HG03175 (cell line): Measurements from ENCODE around the gene RAB40C.
"Not testable (repeated sequence)": the region's sequence is repeated elsewhere in the genome, so short reads cannot be mapped to it uniquely, and the experiment has no call there.

Source experiments
- ATAC-seq: cut with Tn5 transposase; IDR thresholded peaks from one replicate; pipeline ENCODE4 v1.9.1; 2021; ENCODE audit warnings: mild to moderate bottlenecking, moderate library complexity; ENCODE audit not compliant: unreplicated experiment

Gene RAB40C

GRCh38 chr16:586645-587590 lies 2.9 kb upstream of the RAB40C start:
- ATAC-seq = no peak

GRCh38 chr16:588639-588888 lies 1.3 kb upstream of the RAB40C start:
- peak; percentile 7 for ATAC-seq

GRCh38 chr16:588889-589657 lies 793 bp upstream of the RAB40C start:
- peak; percentile 75 for ATAC-seq

DNA sequence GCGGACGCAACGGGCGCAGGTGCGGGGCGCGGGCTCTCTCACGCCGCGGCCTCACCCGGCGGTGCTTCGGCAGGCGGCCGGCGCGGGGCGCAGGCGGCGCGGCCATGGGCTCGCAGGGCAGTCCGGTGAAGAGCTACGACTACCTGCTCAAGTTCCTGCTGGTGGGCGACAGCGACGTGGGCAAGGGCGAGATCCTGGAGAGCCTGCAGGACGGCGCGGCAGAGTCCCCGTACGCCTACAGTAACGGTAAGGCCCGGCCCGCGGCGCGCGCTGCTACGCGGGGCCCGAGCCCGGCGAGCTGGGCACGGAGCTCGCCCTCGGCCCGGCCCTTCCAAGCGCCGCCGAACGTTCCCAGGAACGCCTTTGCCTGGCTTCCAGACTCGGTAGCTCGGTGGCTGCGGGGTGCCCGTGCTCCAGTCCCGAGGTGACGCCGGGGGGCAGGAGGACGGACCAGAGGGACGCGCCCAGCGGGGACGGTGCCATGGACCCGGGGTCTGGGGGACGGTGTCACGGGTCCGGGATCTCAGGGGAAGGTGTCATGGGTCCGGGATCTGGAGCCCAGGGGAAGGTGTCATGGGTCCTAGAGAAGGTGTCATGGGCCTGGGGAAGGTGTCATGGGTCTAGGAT lies 435 bp downstream of the RAB40C start:
- no peak for ATAC-seq

DNA sequence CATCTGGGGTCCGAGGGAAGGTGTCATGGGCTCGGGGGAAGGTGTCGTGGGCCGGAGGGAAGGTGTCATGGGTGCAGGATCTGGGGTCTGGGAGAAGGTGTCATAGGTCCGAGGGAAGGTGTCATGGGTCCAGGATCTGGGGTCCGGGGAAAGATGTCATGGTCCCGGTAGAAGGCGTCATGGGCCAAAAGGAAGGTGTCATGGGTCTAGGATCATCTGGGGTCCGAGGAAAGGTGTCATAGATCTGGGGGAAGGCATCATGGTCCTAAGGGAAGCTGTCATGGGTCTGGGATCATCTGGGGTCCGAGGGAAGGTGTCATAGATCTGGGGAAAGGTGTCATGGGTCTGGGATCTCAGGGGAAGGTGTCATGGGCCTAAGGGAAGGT lies 942 bp downstream of the RAB40C start:
- ATAC-seq = no peak

GRCh38 chr16:591231-591630 lies 1.4 kb downstream of the RAB40C start:
- no peak for ATAC-seq

DNA sequence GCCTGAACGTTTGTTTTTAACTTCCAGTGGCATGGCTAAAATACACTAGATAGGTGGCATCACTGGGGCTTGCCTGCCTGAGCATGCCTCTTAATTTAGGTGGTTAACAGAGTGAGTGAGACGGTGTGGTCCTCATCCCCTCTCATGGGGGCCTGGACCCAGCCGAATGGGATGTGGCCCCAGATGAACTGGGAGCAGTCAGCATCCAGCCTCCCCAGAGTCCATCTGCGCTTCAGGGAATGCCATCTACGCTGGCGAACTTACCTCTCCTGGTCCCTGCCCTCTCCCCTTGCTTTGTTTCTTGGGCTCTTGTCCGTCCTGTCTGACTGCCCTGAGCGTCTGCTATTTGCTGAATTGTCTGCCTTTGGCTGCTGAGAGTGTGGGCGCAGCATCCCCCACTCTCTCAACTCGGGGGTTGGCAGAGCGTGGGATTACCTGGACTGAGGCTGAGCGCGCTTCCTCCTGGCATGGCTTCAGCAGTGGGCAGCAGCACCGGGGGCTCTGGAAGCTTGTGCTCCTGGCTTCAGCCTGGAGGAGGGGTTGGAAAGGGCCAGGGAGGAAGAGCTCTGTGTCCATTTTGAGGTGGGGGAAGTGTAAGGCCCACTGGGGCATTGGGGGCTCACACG lies 2.1 kb downstream of the RAB40C start:
- ATAC-seq = no peak

DNA sequence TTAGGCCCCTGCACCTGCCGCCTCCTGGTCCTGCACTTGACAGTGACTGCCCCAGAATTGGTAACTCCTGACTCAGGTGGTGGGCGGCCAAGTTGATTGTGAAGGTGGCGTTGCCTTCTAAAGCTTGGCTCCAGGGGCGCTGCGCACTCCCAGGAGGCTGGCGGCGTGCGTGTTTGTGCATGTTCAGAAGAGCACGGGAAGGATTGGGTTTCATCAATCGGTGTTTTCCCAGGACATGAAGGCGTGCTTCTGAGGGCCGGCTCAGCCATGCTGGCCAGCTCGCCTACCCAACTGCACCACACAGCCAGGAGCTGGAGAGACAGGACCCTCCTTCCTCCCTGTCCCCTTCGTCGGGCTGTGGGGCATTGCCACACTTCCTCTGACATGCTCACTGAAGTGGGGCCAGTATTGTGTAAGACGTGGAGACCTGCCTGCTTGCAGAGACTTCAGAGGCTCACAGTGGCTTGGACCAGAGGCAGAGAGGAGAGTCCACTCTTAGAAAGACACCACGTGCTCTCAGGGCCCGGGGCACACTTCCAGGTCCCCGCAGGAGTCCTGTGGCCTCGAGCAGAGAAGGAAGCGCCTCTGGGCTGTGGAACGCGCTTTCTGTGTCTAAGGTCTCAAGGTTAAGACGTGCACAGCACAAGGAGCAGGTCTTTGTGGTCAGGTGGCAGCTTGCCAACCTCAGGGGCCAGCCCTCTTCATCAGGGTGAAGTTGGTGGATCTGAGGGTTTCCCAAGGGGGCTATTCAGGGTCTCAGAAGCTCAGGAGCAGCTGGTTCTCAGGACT lies 2.8 kb downstream of the RAB40C start:
- ATAC-seq = no peak

DNA sequence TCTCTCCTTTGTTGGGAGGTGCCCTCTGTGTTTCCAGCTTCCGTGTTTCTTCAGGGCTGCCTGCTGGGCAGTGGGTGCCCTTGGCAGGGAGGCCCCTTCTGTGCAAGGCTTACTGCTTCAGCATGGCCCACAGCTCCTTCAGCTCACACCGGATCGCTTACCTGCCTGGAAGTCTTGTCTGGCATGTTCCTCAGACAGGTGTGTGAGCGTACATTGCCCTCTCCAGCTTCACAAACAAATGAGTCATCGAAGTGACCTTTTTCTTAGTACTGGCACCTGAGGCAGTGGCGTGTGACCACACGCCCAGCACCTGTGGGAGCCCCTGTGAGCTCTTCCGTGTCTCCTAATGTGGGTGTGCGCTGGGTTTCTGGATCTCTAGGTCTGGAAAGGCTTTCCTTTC lies 3.5 kb downstream of the RAB40C start:
- no peak for ATAC-seq

DNA sequence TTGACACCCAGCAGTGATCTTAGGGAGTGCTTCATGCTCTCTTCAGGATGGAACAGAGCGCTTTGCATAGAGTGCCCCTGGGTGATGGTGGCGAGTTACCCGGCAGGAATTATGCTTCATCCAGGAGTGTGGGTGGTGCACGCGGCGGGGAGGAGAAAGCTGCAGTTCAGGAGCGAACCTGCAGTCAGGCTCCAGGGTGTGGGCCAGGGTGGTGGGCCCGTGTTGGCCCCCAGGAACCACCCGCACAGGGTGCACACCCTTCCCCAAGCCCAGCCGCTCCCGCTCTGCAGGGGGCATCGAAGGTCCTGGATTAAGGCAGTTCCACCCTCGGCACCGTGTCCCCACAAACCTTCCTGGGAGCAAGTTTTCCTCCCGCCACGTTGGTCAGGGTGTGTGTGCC lies 3.9 kb downstream of the RAB40C start:
- ATAC-seq = no peak

GRCh38 chr16:595094-595528 lies 5.2 kb downstream of the RAB40C start:
- no peak for ATAC-seq

GRCh38 chr16:595942-596735 lies 6.3 kb downstream of the RAB40C start:
- no peak for ATAC-seq

GRCh38 chr16:596736-597060 lies 6.8 kb downstream of the RAB40C start:
- ATAC-seq = no peak

GRCh38 chr16:597655-598054 lies 7.8 kb downstream of the RAB40C start:
- ATAC-seq = not testable (repeated sequence)

GRCh38 chr16:598823-599739 lies 9.2 kb downstream of the RAB40C start:
- no peak for ATAC-seq

GRCh38 chr16:600781-601180 lies 10.9 kb downstream of the RAB40C start:
- ATAC-seq = no peak

- no peak for ATAC-seq
Observed at GRCh38 chr16:603933-604332, 14.1 kb downstream of the RAB40C start.

DNA sequence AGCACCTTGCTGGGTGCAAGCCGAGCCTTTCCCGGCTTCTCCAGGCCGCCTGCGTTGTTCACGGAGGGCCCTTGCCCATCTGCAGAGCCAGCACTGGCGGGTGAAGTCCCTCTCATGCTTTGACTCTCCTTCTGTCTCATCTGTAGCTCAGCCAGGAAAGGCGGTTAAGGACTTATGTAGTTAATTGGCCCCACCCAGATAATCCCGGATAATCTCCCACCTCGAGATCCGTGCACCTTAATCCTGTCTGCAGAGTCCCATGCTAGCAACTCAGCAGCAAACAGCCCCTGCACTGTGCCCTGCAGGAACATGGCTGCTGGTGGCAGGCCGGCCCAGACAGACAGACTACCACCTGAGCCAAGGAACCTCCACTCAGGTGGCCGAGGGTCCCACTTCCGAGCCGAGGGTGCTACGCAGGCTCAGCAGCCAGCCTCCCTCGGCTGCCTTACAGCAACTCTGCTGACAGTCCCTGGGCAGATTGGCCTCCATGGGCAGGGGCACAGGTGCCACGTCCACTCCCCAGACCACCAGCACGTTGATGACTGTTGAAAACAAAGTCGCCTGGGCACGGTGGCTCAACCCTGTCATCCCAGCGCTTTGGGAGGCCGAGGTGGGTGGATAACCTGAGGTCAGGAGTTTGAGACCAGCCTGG lies 16.9 kb downstream of the RAB40C start:
- no peak for ATAC-seq
